ENCODE results near the gene THSD7A. TPM values are rescaled to one million over a fixed set of nuclear protein-coding genes. Genes with fewer than 3 reads are reported as not detected.

Gene THSD7A
- total and polyA plus RNA-seq, 2 donors from 2014 or later = 5.1 to 24.3 TPM

GRCh38 chr7:11436316-11436715, 395.7 kb downstream of the THSD7A start:
- Histone ChIP-seq H3K27me3 (ENCODE audit: control insufficient read depth, insufficient read depth, low read length) (no peaks in the 10 kb centered on the region), H3K9ac (ENCODE audit: low read length in 3 of 3) (no peak overlapping the region), H3K36me3 (ENCODE audit: control insufficient read depth in 2 of 3, insufficient read depth in 3 of 3, low read length in 3 of 3) (no peaks in the 10 kb centered on the region), H3K4me3 (ENCODE audit: low read length in 3 of 3) (no peak overlapping the region), H3K4me1 (ENCODE audit: control insufficient read depth in 2 of 3, insufficient read depth in 2 of 3, low read depth in 1 of 3, low read length in 3 of 3) (no peaks in the 10 kb centered on the region), H3K9me3 (ENCODE audit: control insufficient read depth in 2 of 3, insufficient read depth in 1 of 3, low read length in 3 of 3) (peaks cover 0 to 5% (median 0%) of the 10 kb centered on the region in 3 donors), H3K27ac (ENCODE audit: low read depth in 2 of 2, low read length in 2 of 2) (no peak overlapping the region)
- intact Hi-C loops (cut with DNase I) = no loop called here
- no peak for FAIRE-seq
- DNase-seq = no peak
- no peak for TF ChIP-seq CTCF (IDR thresholded peaks at IDR 0.05; ENCODE audit: borderline replicate concordance, extremely low read depth, insufficient read depth)

DNA sequence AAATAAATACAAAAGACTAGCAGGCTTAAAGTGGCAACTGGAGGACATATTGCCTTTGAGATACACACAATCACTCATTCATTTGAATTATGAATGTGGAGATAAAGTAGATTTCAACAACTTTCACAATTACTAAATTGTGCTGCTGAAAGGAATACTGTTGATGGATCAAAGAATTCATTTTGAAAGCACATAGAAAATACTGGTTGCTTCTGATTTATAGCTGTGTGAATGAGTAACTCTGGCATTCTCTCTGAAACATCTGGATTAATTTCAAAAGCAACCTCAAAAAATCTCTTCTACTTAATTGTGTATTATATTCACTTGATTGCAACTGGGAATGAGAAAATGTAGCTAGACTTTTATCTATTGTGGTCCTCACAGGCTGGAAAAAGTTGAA, 397.6 kb downstream of the THSD7A start:
- DNase-seq (no peak), FAIRE-seq (no peak)
- no peak for TF ChIP-seq CTCF (IDR thresholded peaks at IDR 0.05; ENCODE audit: borderline replicate concordance, extremely low read depth, insufficient read depth)
- intact Hi-C loops (cut with DNase I) = no loop called here
- H3K27ac ChIP-seq (ENCODE audit: low read depth in 2 of 2, low read length in 2 of 2) = no peak overlapping the region
- no peak overlapping the region for H3K4me3 ChIP-seq (ENCODE audit: low read length in 3 of 3)
- no peak overlapping the region for H3K9ac ChIP-seq (ENCODE audit: low read length in 3 of 3)
- H3K4me1 ChIP-seq (ENCODE audit: control insufficient read depth in 2 of 3, insufficient read depth in 2 of 3, low read depth in 1 of 3, low read length in 3 of 3) = no peaks in the 10 kb centered on the region
- H3K9me3 ChIP-seq (ENCODE audit: control insufficient read depth in 2 of 3, insufficient read depth in 1 of 3, low read length in 3 of 3) = no peaks in the 10 kb centered on the region
- H3K36me3 ChIP-seq (ENCODE audit: control insufficient read depth in 2 of 3, insufficient read depth in 3 of 3, low read length in 3 of 3) = no peaks in the 10 kb centered on the region
- no peaks in the 10 kb centered on the region for H3K27me3 ChIP-seq (ENCODE audit: control insufficient read depth, insufficient read depth, low read length)

GRCh38 chr7:11430841-11431240, 401.2 kb downstream of the THSD7A start:
- Histone ChIP-seq H3K27me3 (ENCODE audit: control insufficient read depth, insufficient read depth, low read length) (no peaks in the 10 kb centered on the region), H3K4me3 (ENCODE audit: low read length in 3 of 3) (no peak overlapping the region), H3K36me3 (ENCODE audit: control insufficient read depth in 2 of 3, insufficient read depth in 3 of 3, low read length in 3 of 3) (peaks cover 0 to 2% (median 0%) of the 10 kb centered on the region in 3 donors), H3K27ac (ENCODE audit: low read depth in 2 of 2, low read length in 2 of 2) (no peak overlapping the region), H3K4me1 (ENCODE audit: control insufficient read depth in 2 of 3, insufficient read depth in 2 of 3, low read depth in 1 of 3, low read length in 3 of 3) (no peaks in the 10 kb centered on the region), H3K9ac (ENCODE audit: low read length in 3 of 3) (no peak overlapping the region), H3K9me3 (ENCODE audit: control insufficient read depth in 2 of 3, insufficient read depth in 1 of 3, low read length in 3 of 3) (no peaks in the 10 kb centered on the region)
- FAIRE-seq = no peak
- no peak for TF ChIP-seq CTCF (IDR thresholded peaks at IDR 0.05; ENCODE audit: borderline replicate concordance, extremely low read depth, insufficient read depth)
- intact Hi-C loops (cut with DNase I) = no loop called here
- DNase-seq = no peak

GRCh38 chr7:11430112-11430511, 401.9 kb downstream of the THSD7A start:
- Histone ChIP-seq H3K27ac (ENCODE audit: low read depth in 2 of 2, low read length in 2 of 2) (no peak overlapping the region), H3K9me3 (ENCODE audit: control insufficient read depth in 2 of 3, insufficient read depth in 1 of 3, low read length in 3 of 3) (no peaks in the 10 kb centered on the region), H3K9ac (ENCODE audit: low read length in 3 of 3) (no peak overlapping the region), H3K36me3 (ENCODE audit: control insufficient read depth in 2 of 3, insufficient read depth in 3 of 3, low read length in 3 of 3) (peaks cover 0 to 2% (median 0%) of the 10 kb centered on the region in 3 donors), H3K4me3 (ENCODE audit: low read length in 3 of 3) (no peak overlapping the region), H3K4me1 (ENCODE audit: control insufficient read depth in 2 of 3, insufficient read depth in 2 of 3, low read depth in 1 of 3, low read length in 3 of 3) (no peaks in the 10 kb centered on the region), H3K27me3 (ENCODE audit: control insufficient read depth, insufficient read depth, low read length) (no peaks in the 10 kb centered on the region)
- intact Hi-C loops (cut with DNase I) = no loop called here
- no peak for TF ChIP-seq CTCF (IDR thresholded peaks at IDR 0.05; ENCODE audit: borderline replicate concordance, extremely low read depth, insufficient read depth)
- FAIRE-seq = no peak
- DNase-seq = no peak
